Motor neuron (in vitro differentiated cells): Measurements from ENCODE around the gene IZUMO1. TPM values are rescaled to one million over a fixed set of nuclear protein-coding genes. Genes with fewer than 3 reads are reported as not detected.
A peak's percentile ranks its signal among the peaks of the same experiment; 100 is the strongest.
"Not testable (repeated sequence)": the region's sequence is repeated elsewhere in the genome, so short reads cannot be mapped to it uniquely, and the experiment has no call there.

ENCODE experiments used
- ATAC-seq, 8 experiments: fragments of 200-7000 bp; cut with Tn5 transposase; replicated peaks in 6 of 8; 2 replicates each; pipeline ENCODE4 v1.8.0; 2021; ENCODE audit warnings: mild to moderate bottlenecking in 8 of 8, moderate library complexity in 8 of 8
- H3K27ac ChIP-seq, 2 donors: fragments of 250-450 bp; sonication (Bioruptor Pico); 2 replicates each; pipeline ENCODE4 v1.9.0; 2021; ENCODE audit warnings: antibody characterized with exemption in 2 of 2, mild to moderate bottlenecking in 2 of 2, moderate library complexity in 1 of 2
- H3K4me1 ChIP-seq, 2 donors: fragments of 250-450 bp; sonication (Bioruptor Pico); replicated peaks in 1 of 2; 2 replicates each; pipeline ENCODE4 v1.6.1; 2021; ENCODE audit warnings: antibody characterized with exemption in 2 of 2, mild to moderate bottlenecking in 2 of 2, moderate library complexity in 1 of 2
- H3K4me3 ChIP-seq, 5 donors: fragments of 250-450 bp; sonication (Bioruptor Pico); 2 replicates each; pipeline ENCODE4 v1.9.0; 2021; ENCODE audit warnings: antibody characterized with exemption in 5 of 5, mild to moderate bottlenecking in 5 of 5, moderate library complexity in 4 of 5
- WGBS, 10 experiments: fragments of 450-650 bp; shearing (Covaris generic); methylation state at CpG; one replicate each; pipeline ENCODE4 v1.0.0; 2022; 5-methylcytosine and 5-hydroxymethylcytosine counted together
- in situ Hi-C, 9 experiments: fragments of 400-800 bp; cut with MboI; loops; one replicate each; pipeline ENCODE4 v1.15.0; 2021; ENCODE audit warnings: low sequenced_read_pairs in 9 of 9, low pct_unique_long_range_greater_than_20kb in 2 of 9; ENCODE audit not compliant: unreplicated experiment in 9 of 9
- total RNA-seq, 8 experiments: library from RNA; unstranded; fragments of 300-600 nt; gene quantifications; 2 replicates each; pipeline versions ENCODE4 v1.2.3 to v1.2.4, GENCODE V29; 2022

IZUMO1 gene
- total RNA-seq, 8 experiments from 2014 or later = 0.14 to 0.76 (median 0.49) TPM; not detected in 1

DNA sequence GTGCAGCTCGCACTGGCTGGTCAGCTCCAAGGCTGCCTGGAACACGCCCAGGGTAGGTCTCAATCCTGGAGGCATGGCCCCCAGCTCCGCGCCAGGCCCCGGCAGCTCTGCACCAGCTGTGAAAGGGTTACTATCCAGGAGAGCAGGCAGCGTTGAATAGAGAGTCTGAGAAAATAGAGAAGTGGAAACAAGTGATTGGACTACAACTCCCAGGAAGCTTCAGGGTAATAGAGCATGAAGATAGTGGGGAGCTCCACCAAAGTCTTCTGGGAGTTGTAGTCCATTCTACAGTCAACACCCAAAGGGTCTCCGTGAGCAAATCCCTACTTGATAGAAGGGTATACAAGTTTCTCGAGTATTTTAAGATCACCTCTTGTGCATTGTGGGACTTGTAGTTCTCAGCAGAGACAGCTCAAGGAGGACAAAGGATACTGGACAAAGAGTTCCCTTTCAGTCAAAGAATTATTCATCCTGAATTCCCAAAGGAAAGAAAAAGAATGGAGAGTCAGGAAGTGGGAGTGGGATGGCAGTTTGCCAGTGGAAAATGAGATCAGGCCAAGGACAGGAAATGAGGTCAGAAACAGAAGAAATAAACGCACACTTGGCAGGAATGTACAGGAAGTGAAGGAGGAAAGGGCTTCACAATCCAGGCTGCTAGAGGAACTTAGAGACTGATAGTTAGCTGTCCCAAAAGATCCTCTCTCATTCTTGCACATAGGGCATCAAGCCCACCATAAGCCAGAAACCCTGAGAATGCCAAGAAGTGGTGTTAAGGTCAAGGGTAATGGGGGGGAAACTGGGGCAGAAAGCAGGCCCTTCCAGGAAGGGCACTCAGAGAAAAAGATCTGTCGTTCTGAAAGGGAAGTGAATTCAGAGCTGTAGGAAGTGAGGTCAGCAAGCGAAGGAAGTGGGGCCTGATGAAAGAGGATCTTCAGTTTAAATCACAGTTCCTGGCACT is 21.6 kb downstream of the IZUMO1 start:
- WGBS, 10 experiments = 0 to 100% (median 49%) methylated on average over 1 to 8 of the region's 11 CpGs
- peak in 5 of 8 experiments; percentile 11 to 29 (median 21) for ATAC-seq
- in situ Hi-C loops = no loop called here
- H3K4me3 ChIP-seq = no peak overlapping the region
- peak overlapping the region; percentile 50 to 58 for H3K27ac ChIP-seq
- H3K4me1 ChIP-seq = peaks cover 12 to 13% of the 10 kb centered on the region in 2 donors

DNA sequence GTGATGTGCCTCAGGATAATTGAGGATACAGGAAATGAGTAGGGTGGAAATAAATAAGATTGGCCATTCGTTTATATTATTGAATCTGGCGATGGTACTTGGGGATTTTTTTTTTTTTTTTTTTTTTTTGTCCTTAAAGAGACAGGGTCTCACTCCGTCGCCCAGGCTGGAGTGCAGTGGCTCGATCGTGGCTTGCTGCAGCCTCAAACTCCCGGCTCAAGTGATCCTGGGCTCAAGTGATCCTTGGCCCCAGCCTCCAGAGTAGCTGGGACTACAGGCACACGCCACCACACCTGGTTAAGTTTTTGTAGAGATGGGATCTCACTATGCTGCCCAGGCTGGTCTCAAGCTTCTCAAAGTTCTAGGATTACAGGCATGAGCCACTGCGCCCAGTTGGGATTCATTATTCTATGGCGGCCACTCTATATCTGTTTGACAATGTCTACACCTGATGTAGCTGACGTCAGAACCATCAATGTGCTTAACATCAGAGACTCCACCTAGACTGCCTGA is 24.5 kb downstream of the IZUMO1 start:
- ATAC-seq = no peak
- no peak overlapping the region for H3K27ac ChIP-seq
- H3K4me1 ChIP-seq = peaks cover 20 to 27% of the 10 kb centered on the region in 2 donors
- no peak overlapping the region for H3K4me3 ChIP-seq
- in situ Hi-C loops = no loop called here
- 40 to 100% (median 75%) methylated on average over 3 to 10 of the region's 11 CpGs; no CpG with 5 or more reads in 2 of the 10 experiments for WGBS, 10 experiments

DNA sequence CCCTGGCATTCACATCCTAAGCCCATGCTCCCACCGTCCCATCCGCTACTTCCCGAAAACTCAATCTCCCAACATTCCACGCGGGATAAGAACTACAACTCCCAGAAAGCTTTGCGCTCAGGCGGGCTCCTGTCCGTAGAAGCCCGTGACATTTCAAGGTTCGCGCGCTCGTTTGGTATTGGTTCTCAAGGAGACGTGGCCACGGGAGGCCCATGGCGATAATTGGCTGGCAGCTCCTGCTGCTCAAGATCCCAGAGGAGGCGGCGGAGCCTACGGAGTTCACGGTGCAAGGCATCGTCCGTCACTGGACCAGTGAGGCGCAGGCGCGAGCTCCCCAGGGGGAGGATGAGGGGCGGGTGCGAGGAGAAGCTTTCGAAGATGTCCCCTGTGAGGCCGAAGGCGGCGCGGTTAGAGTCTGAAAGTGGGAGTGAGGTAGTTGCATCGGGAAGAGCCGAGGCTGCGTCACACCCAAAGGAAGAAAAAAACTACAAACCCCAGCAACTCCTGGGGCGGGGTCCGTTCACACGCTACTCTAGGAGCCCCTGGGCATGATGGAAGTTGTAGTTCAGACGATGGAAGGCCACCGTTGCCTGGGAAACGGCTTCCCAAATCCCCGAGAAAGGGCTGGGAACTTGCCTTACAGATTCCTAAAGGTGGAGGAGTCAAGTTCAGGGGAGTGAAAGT is 26.0 kb downstream of the IZUMO1 start:
- peak; percentile 86 to 92 (median 89) for ATAC-seq
- 0 to 3% (median 1%) methylated on average over 5 to 20 of the region's 42 CpGs; no CpG with 5 or more reads in 5 of the 10 experiments for WGBS, 10 experiments
- peak overlapping the region; percentile 82 to 87 for H3K27ac ChIP-seq
- H3K4me3 ChIP-seq = peak overlapping the region; percentile 50 to 81 (median 56)
- in situ Hi-C loops = no loop called here
- peaks cover 30 to 37% of the 10 kb centered on the region in 2 donors for H3K4me1 ChIP-seq

- in situ Hi-C loops = no loop called here
- peak in 5 of 8 experiments; percentile 0 to 27 (median 1) for ATAC-seq
- H3K4me1 ChIP-seq = peaks cover 27 to 35% of the 10 kb centered on the region in 2 donors
- no peak overlapping the region for H3K27ac ChIP-seq
- H3K4me3 ChIP-seq = peak overlapping the region in 3 of 5 donors; percentile 50 to 56 (median 53)
- 0 to 49% (median 7%) methylated on average over 2 to 5 of the region's 12 CpGs; no CpG with 5 or more reads in 5 of the 10 experiments for WGBS, 10 experiments
Measured at GRCh38 chr19:48720251-48720612, 26.5 kb downstream of the IZUMO1 start.

GRCh38 chr19:48719263-48720171 is 27.2 kb downstream of the IZUMO1 start, which contains the start of gene MAMSTR:
MAMSTR (minus strand) TSS chr19:48719725; CDS start chr19:48719031, 694 bp downstream.
- H3K4me1 ChIP-seq = peaks cover 21 to 35% of the 10 kb centered on the region in 2 donors
- 74 to 100% (median 97%) methylated on average over 1 to 9 of the region's 33 CpGs; no CpG with 5 or more reads in 3 of the 10 experiments for WGBS, 10 experiments
- ATAC-seq = no peak
- peak within 1 kb of the TSS in 3 of 5 donors; percentile 50 to 56 (median 53) for H3K4me3 ChIP-seq
- H3K27ac ChIP-seq = peak within 1 kb of the TSS in 1 of 2 donors; percentile 20
- in situ Hi-C loops = no loop called here

DNA sequence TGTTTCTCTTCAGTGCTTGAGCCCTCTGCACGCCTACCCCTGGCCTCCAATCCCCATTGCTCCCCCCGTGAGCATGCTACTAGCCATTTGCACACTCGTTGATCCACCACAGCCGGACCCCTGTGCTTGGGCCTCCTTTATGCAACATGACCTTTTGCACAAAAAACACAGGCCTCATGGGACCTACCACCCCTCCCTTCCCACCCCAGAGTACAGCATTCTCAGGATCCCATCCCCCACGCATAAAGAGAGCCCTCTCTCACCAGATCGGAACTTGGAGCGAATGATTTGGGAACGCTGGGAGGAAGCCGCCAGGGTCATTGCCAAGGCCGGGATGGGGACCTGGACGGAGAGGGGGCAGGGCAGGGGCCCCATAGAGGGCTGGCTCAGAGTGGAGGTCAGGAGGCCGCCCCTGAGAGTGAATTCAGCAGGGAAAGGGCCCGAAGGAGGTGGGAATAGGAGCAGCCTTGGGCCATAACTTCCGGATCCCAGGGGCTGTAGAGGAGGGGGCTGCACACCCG is 27.9 kb downstream of the IZUMO1 start:
- H3K27ac ChIP-seq = peak overlapping the region in 1 of 2 donors; percentile 20
- in situ Hi-C loops = no loop called here
- H3K4me1 ChIP-seq = peaks cover 21 to 35% of the 10 kb centered on the region in 2 donors
- no peak for ATAC-seq
- 17 to 100% (median 49%) methylated on average over 1 to 7 of the region's 15 CpGs; no CpG with 5 or more reads in 3 of the 10 experiments for WGBS, 10 experiments
- H3K4me3 ChIP-seq = no peak overlapping the region

DNA sequence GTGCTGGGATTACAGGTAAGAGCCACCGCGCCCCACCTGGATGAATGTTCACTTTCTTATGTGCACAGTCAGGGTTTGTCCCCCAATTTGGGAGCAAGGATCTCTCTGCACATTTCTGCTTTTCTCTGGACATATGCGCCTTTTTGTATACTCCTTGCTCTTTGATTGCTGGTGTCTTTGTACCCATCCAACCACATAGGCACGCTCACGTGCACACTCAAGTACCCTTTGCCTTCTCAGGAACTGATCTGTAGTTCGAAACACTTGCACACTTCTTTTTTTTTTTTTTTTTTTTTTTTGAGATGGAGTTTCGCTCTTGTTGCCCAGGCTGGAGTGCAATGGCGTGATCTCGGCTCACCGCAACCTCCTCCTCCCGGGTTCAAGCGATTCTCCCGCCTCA is 28.6 kb downstream of the IZUMO1 start:
- H3K4me1 ChIP-seq = peaks cover 21 to 35% of the 10 kb centered on the region in 2 donors
- 89 to 100% (median 95%) methylated on average over 1 to 10 of the region's 13 CpGs; no CpG with 5 or more reads in 1 of the 10 experiments for WGBS, 10 experiments
- H3K27ac ChIP-seq, H3K4me3 ChIP-seq, ATAC-seq, in situ Hi-C loops: not testable (repeated sequence)

- H3K27ac ChIP-seq = peak overlapping the region; percentile 30 to 66
- ATAC-seq = peak in 6 of 8 experiments; percentile 2 to 17 (median 6)
- H3K4me3 ChIP-seq = no peak overlapping the region
Measured at GRCh38 chr19:48716562-48717291, 30.0 kb downstream of the IZUMO1 start.

GRCh38 chr19:48715681-48716171 is 31.0 kb downstream of the IZUMO1 start:
- 81 to 100% (median 88%) methylated on average over 1 to 8 of the region's 19 CpGs; no CpG with 5 or more reads in 5 of the 10 experiments for WGBS, 10 experiments
- Histone ChIP-seq H3K4me3 (no peak overlapping the region), H3K4me1 (peaks cover 24 to 40% of the 10 kb centered on the region in 2 donors), H3K27ac (no peak overlapping the region)
- ATAC-seq = peak in 2 of 8 experiments; percentile 2 to 5
- in situ Hi-C loops = no loop called here

More at GRCh38 chr19:48716562-48717291, 30.0 kb downstream of the IZUMO1 start:
- in situ Hi-C loops = no loop called here
- WGBS, 10 experiments = 0 to 100% (median 48%) methylated on average over 1 to 4 of the region's 24 CpGs
- peaks cover 24 to 40% of the 10 kb centered on the region in 2 donors for H3K4me1 ChIP-seq

GRCh38 chr19:48714759-48715675 is 31.7 kb downstream of the IZUMO1 start:
- peaks cover 21 to 37% of the 10 kb centered on the region in 2 donors for H3K4me1 ChIP-seq
- H3K4me3 ChIP-seq = peak overlapping the region; percentile 27 to 38 (median 32)
- no peak for ATAC-seq
- peak overlapping the region; percentile 46 to 62 for H3K27ac ChIP-seq
- WGBS, 10 experiments = 50 to 100% (median 77%) methylated on average over 1 to 7 of the region's 26 CpGs; no CpG with 5 or more reads in 4 of the 10 experiments
- in situ Hi-C loops = no loop called here
